ENCODE measurements around the gene KIRREL1. TPM values are rescaled to one million over a fixed set of nuclear protein-coding genes. Genes with fewer than 3 reads are reported as not detected.

Gene KIRREL1
- polyA plus RNA-seq, 1 donor (not counting 4 experiments of a cell fraction or from before 2014, with no cell fraction given): 19.7 TPM

GRCh38 chr1:157955221-157955620 lies 38.2 kb upstream of the KIRREL1 start:
- no peak overlapping the region for H3K27ac ChIP-seq (ENCODE audit: control insufficient read depth, insufficient read depth, low read length)
- no peaks in the 10 kb centered on the region for H3K4me1 ChIP-seq (ENCODE audit: control insufficient read depth, extremely low read depth, insufficient read depth, low read length)
- no peak overlapping the region for H3K4me2 ChIP-seq (ENCODE audit: control insufficient read depth, extremely low read depth, insufficient read depth, low read depth, low read length)
- no peaks in the 10 kb centered on the region for H4K20me1 ChIP-seq (ENCODE audit: control insufficient read depth, extremely low read depth, insufficient read depth, low read length)
- H3K4me3 ChIP-seq (ENCODE audit: control insufficient read depth in 2 of 3, extremely low read depth in 1 of 3, insufficient read depth in 2 of 3, low read depth in 1 of 3, low read length in 3 of 3): no peak overlapping the region
- DNase-seq (ENCODE audit: low read depth, low spot score) (no peak), FAIRE-seq (no peak)
- no peak for TF ChIP-seq EZH2 (IDR thresholded peaks at IDR 0.05; ENCODE audit: low read length)
- TF ChIP-seq, protein P1, sequence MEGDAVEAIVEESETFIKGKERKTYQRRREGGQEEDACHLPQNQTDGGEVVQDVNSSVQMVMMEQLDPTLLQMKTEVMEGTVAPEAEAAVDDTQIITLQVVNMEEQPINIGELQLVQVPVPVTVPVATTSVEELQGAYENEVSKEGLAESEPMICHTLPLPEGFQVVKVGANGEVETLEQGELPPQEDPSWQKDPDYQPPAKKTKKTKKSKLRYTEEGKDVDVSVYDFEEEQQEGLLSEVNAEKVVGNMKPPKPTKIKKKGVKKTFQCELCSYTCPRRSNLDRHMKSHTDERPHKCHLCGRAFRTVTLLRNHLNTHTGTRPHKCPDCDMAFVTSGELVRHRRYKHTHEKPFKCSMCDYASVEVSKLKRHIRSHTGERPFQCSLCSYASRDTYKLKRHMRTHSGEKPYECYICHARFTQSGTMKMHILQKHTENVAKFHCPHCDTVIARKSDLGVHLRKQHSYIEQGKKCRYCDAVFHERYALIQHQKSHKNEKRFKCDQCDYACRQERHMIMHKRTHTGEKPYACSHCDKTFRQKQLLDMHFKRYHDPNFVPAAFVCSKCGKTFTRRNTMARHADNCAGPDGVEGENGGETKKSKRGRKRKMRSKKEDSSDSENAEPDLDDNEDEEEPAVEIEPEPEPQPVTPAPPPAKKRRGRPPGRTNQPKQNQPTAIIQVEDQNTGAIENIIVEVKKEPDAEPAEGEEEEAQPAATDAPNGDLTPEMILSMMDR (optimal IDR thresholded peaks at IDR 0.05 in 1 of 3, IDR thresholded peaks at IDR 0.05 in 1 of 3, conservative IDR thresholded peaks at IDR 0.05 in 1 of 3; ENCODE audit: extremely low read depth in 1 of 3, insufficient read depth in 2 of 3, low read length in 3 of 3): no peak
- H3K9me1 ChIP-seq (ENCODE audit: control insufficient read depth, extremely low read depth, insufficient read depth, low read length): no peaks in the 10 kb centered on the region
- H3K36me3 ChIP-seq (ENCODE audit: control insufficient read depth in 2 of 2, extremely low read depth in 1 of 2, insufficient read depth in 2 of 2, low read length in 2 of 2): no peaks in the 10 kb centered on the region
- H3K79me2 ChIP-seq (ENCODE audit: control insufficient read depth, insufficient read depth, low read length): no peaks in the 10 kb centered on the region
- H3K27me3 ChIP-seq (ENCODE audit: control insufficient read depth, extremely low read depth, insufficient read depth, low read length): peaks cover 18% of the 10 kb centered on the region
- H3K9ac ChIP-seq (ENCODE audit: control insufficient read depth, extremely low read depth, insufficient read depth, low read length): no peak overlapping the region
- no peak overlapping the region for H2AFZ ChIP-seq (ENCODE audit: control insufficient read depth, low read length)
- no peaks in the 10 kb centered on the region for H3K9me3 ChIP-seq (ENCODE audit: control insufficient read depth, low read depth, low read length)
- dilution Hi-C loops (cut with MboI; ENCODE audit: extremely low pct_ligation_motif_present, low sequenced_read_pairs): loop anchor here (25.0 kb wide), 1 partner anchor 157 kb away; no protein-coding TSS in a partner anchor

DNA sequence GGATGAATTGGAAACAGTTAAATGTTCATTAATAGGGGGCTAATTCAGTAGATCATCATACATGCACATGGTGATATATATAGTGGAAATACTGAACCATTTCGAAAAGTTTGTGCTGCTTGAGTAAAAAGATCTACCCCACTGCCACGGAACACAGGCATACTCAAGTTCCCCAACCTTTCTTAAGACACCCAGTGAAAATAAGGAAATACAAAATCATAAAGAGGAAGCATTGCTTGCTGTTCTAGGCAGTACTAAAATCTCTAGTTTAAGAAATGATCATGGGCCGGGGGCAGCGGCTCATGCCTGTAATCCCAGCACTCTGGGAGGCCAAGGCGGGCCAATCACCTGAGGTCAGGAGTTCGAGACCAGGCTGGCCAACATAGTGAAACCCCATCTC lies 37.6 kb upstream of the KIRREL1 start:
- no peak overlapping the region for H3K4me2 ChIP-seq (ENCODE audit: control insufficient read depth, extremely low read depth, insufficient read depth, low read depth, low read length)
- H3K4me1 ChIP-seq (ENCODE audit: control insufficient read depth, extremely low read depth, insufficient read depth, low read length): no peaks in the 10 kb centered on the region
- no peak for TF ChIP-seq EZH2 (IDR thresholded peaks at IDR 0.05; ENCODE audit: low read length)
- TF ChIP-seq, protein P1 (optimal IDR thresholded peaks at IDR 0.05 in 1 of 3, IDR thresholded peaks at IDR 0.05 in 1 of 3, conservative IDR thresholded peaks at IDR 0.05 in 1 of 3; ENCODE audit: extremely low read depth in 1 of 3, insufficient read depth in 2 of 3, low read length in 3 of 3): no peak
- no peak overlapping the region for H3K9ac ChIP-seq (ENCODE audit: control insufficient read depth, extremely low read depth, insufficient read depth, low read length)
- dilution Hi-C loops (cut with MboI; ENCODE audit: extremely low pct_ligation_motif_present, low sequenced_read_pairs): loop anchor here (25.0 kb wide), 1 partner anchor 156 kb away; no protein-coding TSS in a partner anchor
- H3K36me3 ChIP-seq (ENCODE audit: control insufficient read depth in 2 of 2, extremely low read depth in 1 of 2, insufficient read depth in 2 of 2, low read length in 2 of 2): no peaks in the 10 kb centered on the region
- H3K9me3 ChIP-seq (ENCODE audit: control insufficient read depth, low read depth, low read length): no peaks in the 10 kb centered on the region
- H3K27me3 ChIP-seq (ENCODE audit: control insufficient read depth, extremely low read depth, insufficient read depth, low read length): peaks cover 16% of the 10 kb centered on the region
- no peak for FAIRE-seq
- no peak for DNase-seq (ENCODE audit: low read depth, low spot score)
- H4K20me1 ChIP-seq (ENCODE audit: control insufficient read depth, extremely low read depth, insufficient read depth, low read length): no peaks in the 10 kb centered on the region
- H3K27ac ChIP-seq (ENCODE audit: control insufficient read depth, insufficient read depth, low read length): no peak overlapping the region
- H3K4me3 ChIP-seq (ENCODE audit: control insufficient read depth in 2 of 3, extremely low read depth in 1 of 3, insufficient read depth in 2 of 3, low read depth in 1 of 3, low read length in 3 of 3): no peak overlapping the region
- no peaks in the 10 kb centered on the region for H3K79me2 ChIP-seq (ENCODE audit: control insufficient read depth, insufficient read depth, low read length)
- H2AFZ ChIP-seq (ENCODE audit: control insufficient read depth, low read length): no peak overlapping the region
- no peaks in the 10 kb centered on the region for H3K9me1 ChIP-seq (ENCODE audit: control insufficient read depth, extremely low read depth, insufficient read depth, low read length)

Data from keratinocyte (primary cell).